Upper lobe of left lung (tissue), 6 donors: ENCODE measurements around the gene DHX9. TPM values are rescaled to one million over a fixed set of nuclear protein-coding genes. Genes with fewer than 3 reads are reported as not detected.

Experiments
- ATAC-seq, 2 donors: fragments of 200-7000 bp; cut with Tn5 transposase; one replicate each; pipeline ENCODE4 v1.9.1; 2022; ENCODE audit warnings: mild to moderate bottlenecking in 2 of 2, moderate library complexity in 2 of 2; ENCODE audit not compliant: low FRiP score in 2 of 2
- DNase-seq, 2 donors: peaks; one replicate each; pipeline ENCODE4 v3.0.0-alpha.2; 2019 to 2020
- H3K27ac ChIP-seq, 4 donors: fragments of 200-600 bp; sonication (generic); one replicate each; pipeline ENCODE4 v1.5.1; 2016 to 2019
- H3K27me3 ChIP-seq, 4 donors: fragments of 200-600 bp; sonication (generic); one replicate each; pipeline ENCODE4 v1.5.1; 2017 to 2019
- H3K36me3 ChIP-seq, 4 donors: fragments of 200-600 bp; sonication (generic); one replicate each; pipeline ENCODE4 v1.5.1; 2016 to 2019
- H3K4me1 ChIP-seq, 4 donors: fragments of 200-600 bp; sonication (generic); one replicate each; pipeline ENCODE4 v1.5.1; 2018 to 2019
- H3K4me3 ChIP-seq, 4 donors: fragments of 200-600 bp; sonication (generic); one replicate each; pipeline ENCODE4 v1.5.1; 2017 to 2019; ENCODE audit warnings: mild to moderate bottlenecking in 2 of 4, moderate library complexity in 1 of 4
- H3K9me3 ChIP-seq, 4 donors: fragments of 200-600 bp; sonication (generic); one replicate each; pipeline ENCODE4 v1.5.1; 2018 to 2019
- CTCF ChIP-seq, 6 experiments: fragments of 450-650 bp in 4 of 6; fragments of 200-600 bp in 2 of 6; sonication (generic) in 2 of 6; IDR thresholded peaks; one replicate each; pipeline ENCODE4 v1.5.1; 2016 to 2019; ENCODE audit warnings: antibody characterized with exemption in 6 of 6
- EP300 ChIP-seq, 4 donors: sonication (generic); formaldehyde crosslinking; IDR thresholded peaks; one replicate each; pipeline ENCODE4 v1.5.1; 2017; ENCODE audit warnings: antibody characterized with exemption in 4 of 4, control low read depth in 2 of 4
- POLR2A ChIP-seq, 4 donors: fragments of 450-650 bp; IDR thresholded peaks; one replicate each; pipeline ENCODE4 v1.5.1; 2016 to 2017; ENCODE audit warnings: antibody characterized with exemption in 4 of 4, mild to moderate bottlenecking in 2 of 4
- POLR2AphosphoS5 ChIP-seq, 2 donors: sonication (generic); formaldehyde crosslinking; IDR thresholded peaks; one replicate each; pipeline ENCODE4 v1.5.1; 2017; ENCODE audit warnings: antibody characterized with exemption in 2 of 2
- WGBS, 2 donors: methylation state at CpG; one replicate each; pipeline ENCODE4 v1.1.5; 2017 to 2018; 5-methylcytosine and 5-hydroxymethylcytosine counted together
- total RNA-seq, 6 donors: library from RNA; depleted of rRNA in 4 of 6; stranded (reverse); fragments of >200 nt in 4 of 6; gene quantifications; one replicate each; pipeline versions ENCODE4 v1.1.0 to v1.2.1, GENCODE V29; 2016 to 2021
- donor health status: DM: no; HTN: no; CAD: no; lungs with moderate emphysema.
- donor health status: DM: no; HTN: yes; CAD: no; lungs with severe emphysema.

Gene DHX9
- total RNA-seq, 6 donors from 2014 or later, result 53.4 to 134 (median 91.7) TPM

GRCh38 chr1:182845894-182846293 lies 6.7 kb downstream of the DHX9 start:
- 83 to 87% methylated on average over 5 of the region's 5 CpGs for WGBS, 2 donors
- Histone ChIP-seq H3K4me3 (no peak overlapping the region), H3K27ac (no peak overlapping the region), H3K9me3 (no peaks in the 10 kb centered on the region), H3K36me3 (peaks cover 11 to 80% (median 49%) of the 10 kb centered on the region in 4 donors), H3K4me1 (peaks cover 21 to 34% (median 27%) of the 10 kb centered on the region in 4 donors), H3K27me3 (no peaks in the 10 kb centered on the region)
- DNase-seq, result no peak
- ATAC-seq, result no peak
- no peak for TF ChIP-seq CTCF (IDR thresholded peaks at IDR 0.05)

- Histone ChIP-seq H3K9me3 (no peaks in the 10 kb centered on the region), H3K27me3 (no peaks in the 10 kb centered on the region), H3K27ac (no peak overlapping the region), H3K4me3 (no peak overlapping the region), H3K4me1 (peaks cover 9 to 22% (median 14%) of the 10 kb centered on the region in 4 donors), H3K36me3 (peaks cover 16 to 92% (median 55%) of the 10 kb centered on the region in 4 donors)
- TF ChIP-seq EP300 (IDR thresholded peaks at IDR 0.05) (no peak), POLR2A (IDR thresholded peaks at IDR 0.05) (no peak), POLR2AphosphoS5 (IDR thresholded peaks at IDR 0.05) (no peak), CTCF (IDR thresholded peaks at IDR 0.05) (no peak)
- ATAC-seq (no peak), DNase-seq (no peak)
These were observed 8.0 kb downstream of the DHX9 start for GRCh38 chr1:182847105-182847504.

- Histone ChIP-seq H3K36me3 (peaks cover 30 to 99% (median 69%) of the 10 kb centered on the region in 4 donors), H3K27ac (no peak overlapping the region), H3K27me3 (no peaks in the 10 kb centered on the region), H3K9me3 (no peaks in the 10 kb centered on the region), H3K4me3 (no peak overlapping the region), H3K4me1 (peaks cover 0 to 8% (median 4%) of the 10 kb centered on the region in 4 donors)
- 98 to 100% methylated on average over 2 of the region's 2 CpGs for WGBS, 2 donors
- ATAC-seq (no peak), DNase-seq (no peak)
- no peak for TF ChIP-seq POLR2A (IDR thresholded peaks at IDR 0.05)
These were observed 9.6 kb downstream of the DHX9 start for GRCh38 chr1:182848736-182849135.

GRCh38 chr1:182850319-182850718 lies 11.2 kb downstream of the DHX9 start:
- no peak overlapping the region for H3K27ac ChIP-seq
- TF ChIP-seq POLR2A (IDR thresholded peaks at IDR 0.05) (no peak), CTCF (IDR thresholded peaks at IDR 0.05) (no peak), POLR2AphosphoS5 (IDR thresholded peaks at IDR 0.05) (no peak), EP300 (IDR thresholded peaks at IDR 0.05) (no peak)
- peaks cover 33 to 99% (median 67%) of the 10 kb centered on the region in 4 donors for H3K36me3 ChIP-seq
- H3K9me3 ChIP-seq, result no peaks in the 10 kb centered on the region
- no peaks in the 10 kb centered on the region for H3K27me3 ChIP-seq
- H3K4me3 ChIP-seq, result no peak overlapping the region
- DNase-seq (no peak), ATAC-seq (no peak)
- WGBS, 2 donors, result 92% methylated on average over 4 of the region's 4 CpGs
- H3K4me1 ChIP-seq, result peaks cover 0 to 3% (median 0%) of the 10 kb centered on the region in 4 donors

GRCh38 chr1:182851825-182852224 lies 12.7 kb downstream of the DHX9 start:
- H3K36me3 ChIP-seq, result peaks cover 45 to 99% (median 73%) of the 10 kb centered on the region in 4 donors
- H3K27ac ChIP-seq, result no peak overlapping the region
- TF ChIP-seq EP300 (IDR thresholded peaks at IDR 0.05) (no peak), POLR2A (IDR thresholded peaks at IDR 0.05) (no peak), POLR2AphosphoS5 (IDR thresholded peaks at IDR 0.05) (no peak), CTCF (IDR thresholded peaks at IDR 0.05) (no peak)
- DNase-seq (no peak), ATAC-seq (no peak)
- WGBS, 2 donors, result 82 to 96% methylated on average over 1 of the region's 1 CpG
- no peaks in the 10 kb centered on the region for H3K9me3 ChIP-seq
- H3K27me3 ChIP-seq, result no peaks in the 10 kb centered on the region
- H3K4me3 ChIP-seq, result no peak overlapping the region
- H3K4me1 ChIP-seq, result no peaks in the 10 kb centered on the region
